Measurements from ENCODE around the gene PGLYRP2.

The PGLYRP2 gene

DNA sequence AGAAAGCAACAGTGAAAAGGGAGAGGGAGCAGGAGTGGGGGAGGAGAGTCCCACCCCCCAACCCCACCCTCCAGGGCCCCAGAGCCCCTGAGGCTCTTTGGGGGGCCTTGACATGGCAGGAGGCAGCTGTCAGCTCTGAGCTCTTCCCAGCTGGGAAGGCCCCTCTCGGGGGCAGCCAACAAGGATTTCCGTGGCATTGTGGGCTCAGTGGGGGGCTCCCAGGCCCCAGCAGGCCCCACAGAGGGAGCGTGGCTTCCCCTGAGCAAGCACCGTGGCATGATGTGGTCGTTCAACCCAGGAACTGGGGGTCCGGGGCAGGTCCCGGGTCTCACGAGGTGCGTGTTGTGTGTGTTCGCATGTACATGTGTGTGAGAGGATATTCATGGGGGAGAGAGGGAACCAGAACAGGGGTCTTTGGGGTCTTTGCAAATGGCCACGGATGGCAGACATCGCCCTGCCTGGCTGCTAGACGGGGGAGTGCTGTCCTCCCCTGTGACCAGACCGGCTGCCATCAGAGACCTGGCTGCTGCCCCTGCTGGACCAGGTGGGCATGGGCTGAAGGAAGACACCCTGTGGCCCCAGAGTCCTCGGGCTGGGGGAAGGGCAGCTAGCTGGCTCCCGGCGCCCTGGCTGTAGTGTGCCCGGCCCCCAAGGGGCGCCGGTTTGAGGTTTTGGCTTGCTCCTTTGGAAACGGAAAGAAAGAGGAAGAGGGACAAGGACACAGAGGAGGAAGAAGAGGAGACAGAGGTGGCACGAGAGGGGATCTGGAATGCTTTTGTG, 56.8 kb downstream of the PGLYRP2 start:
- no peak for DNase-seq

- DNase-seq = no peak
These were observed 57.5 kb downstream of the PGLYRP2 start for GRCh38 chr19:15421721-15422260.

DNA sequence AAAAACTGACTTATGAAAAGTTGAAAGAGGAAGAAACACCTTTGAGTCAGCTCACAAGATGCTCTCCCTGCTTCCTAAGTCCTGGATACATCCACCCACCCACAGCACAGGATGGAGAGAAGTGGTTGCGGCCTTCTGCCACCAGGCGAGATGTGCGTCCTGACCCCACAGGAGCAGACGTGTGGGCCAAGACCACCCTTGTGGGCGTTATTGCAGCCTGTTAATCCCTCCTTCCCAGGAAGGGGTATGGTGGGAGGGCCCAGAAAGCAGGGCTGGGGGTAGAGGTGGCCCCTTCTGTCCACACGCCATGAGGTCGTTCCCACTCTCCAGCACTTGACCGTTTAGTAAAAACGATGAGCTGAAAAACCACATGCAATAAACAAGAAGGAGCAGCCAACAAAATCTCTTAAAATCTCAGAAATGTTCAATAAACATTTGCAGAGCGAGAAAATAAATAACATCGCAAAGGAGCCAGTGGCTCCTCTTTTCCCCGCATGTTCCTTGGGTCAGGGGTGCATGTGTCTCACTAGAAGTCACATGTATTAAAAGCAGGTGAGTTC, 58.1 kb downstream of the PGLYRP2 start:
- no peak for DNase-seq

GRCh38 chr19:15419413-15420025, 59.8 kb downstream of the PGLYRP2 start:
- no peak for DNase-seq

Measured in activated CD4-positive, alpha-beta T cell treated with anti-CD3 and anti-CD28 coated beads for 48 hours (primary cell).